ENCODE measurements around the gene GABRB1.

The GABRB1 gene

GRCh38 chr4:47215759-47216158 lies 184.4 kb downstream of the GABRB1 start:
- Mint-ChIP-seq H3K4me1 (no peaks in the 10 kb centered on the region), H3K27me3 (ENCODE audit: low read depth, poor library complexity) (peaks cover 6% of the 10 kb centered on the region), H3K4me3 (no peak overlapping the region), H3K36me3 (ENCODE audit: low read depth) (no peaks in the 10 kb centered on the region), H3K9me3 (no peaks in the 10 kb centered on the region), H3K27ac (no peak overlapping the region)
- DNase-seq, result no peak
- TF ChIP-seq CTCF (IDR thresholded peaks at IDR 0.05), result no peak

GRCh38 chr4:47217291-47217690 lies 185.9 kb downstream of the GABRB1 start:
- Mint-ChIP-seq H3K36me3 (ENCODE audit: low read depth) (no peaks in the 10 kb centered on the region), H3K27ac (no peak overlapping the region), H3K9me3 (no peaks in the 10 kb centered on the region), H3K4me3 (no peak overlapping the region), H3K4me1 (no peaks in the 10 kb centered on the region), H3K27me3 (ENCODE audit: low read depth, poor library complexity) (peaks cover 7% of the 10 kb centered on the region)
- no peak for DNase-seq
- TF ChIP-seq CTCF (IDR thresholded peaks at IDR 0.05), result no peak

GRCh38 chr4:47217884-47218283 lies 186.5 kb downstream of the GABRB1 start:
- peaks cover 7% of the 10 kb centered on the region for H3K27me3 Mint-ChIP-seq (ENCODE audit: low read depth, poor library complexity)
- no peaks in the 10 kb centered on the region for H3K36me3 Mint-ChIP-seq (ENCODE audit: low read depth)
- no peak overlapping the region for H3K4me3 Mint-ChIP-seq
- DNase-seq, result no peak
- no peak for TF ChIP-seq CTCF (IDR thresholded peaks at IDR 0.05)
- no peaks in the 10 kb centered on the region for H3K9me3 Mint-ChIP-seq
- H3K27ac Mint-ChIP-seq, result no peak overlapping the region
- no peaks in the 10 kb centered on the region for H3K4me1 Mint-ChIP-seq

GRCh38 chr4:47218631-47219030 lies 187.3 kb downstream of the GABRB1 start:
- Mint-ChIP-seq H3K27ac (no peak overlapping the region), H3K4me1 (no peaks in the 10 kb centered on the region), H3K27me3 (ENCODE audit: low read depth, poor library complexity) (peaks cover 5% of the 10 kb centered on the region), H3K4me3 (no peak overlapping the region), H3K9me3 (no peaks in the 10 kb centered on the region), H3K36me3 (ENCODE audit: low read depth) (no peaks in the 10 kb centered on the region)
- DNase-seq, result no peak
- no peak for TF ChIP-seq CTCF (IDR thresholded peaks at IDR 0.05)

GRCh38 chr4:47219586-47219985 lies 188.2 kb downstream of the GABRB1 start:
- no peak for TF ChIP-seq CTCF (IDR thresholded peaks at IDR 0.05)
- no peak overlapping the region for H3K4me3 Mint-ChIP-seq
- H3K27ac Mint-ChIP-seq, result no peak overlapping the region
- no peaks in the 10 kb centered on the region for H3K36me3 Mint-ChIP-seq (ENCODE audit: low read depth)
- no peak for DNase-seq
- H3K9me3 Mint-ChIP-seq, result no peaks in the 10 kb centered on the region
- no peaks in the 10 kb centered on the region for H3K4me1 Mint-ChIP-seq
- peaks cover 5% of the 10 kb centered on the region for H3K27me3 Mint-ChIP-seq (ENCODE audit: low read depth, poor library complexity)

- DNase-seq, result no peak
- Mint-ChIP-seq H3K36me3 (ENCODE audit: low read depth) (no peaks in the 10 kb centered on the region), H3K27me3 (ENCODE audit: low read depth, poor library complexity) (peaks cover 5% of the 10 kb centered on the region), H3K27ac (no peak overlapping the region), H3K4me3 (no peak overlapping the region), H3K4me1 (no peaks in the 10 kb centered on the region), H3K9me3 (no peaks in the 10 kb centered on the region)
- no peak for TF ChIP-seq CTCF (IDR thresholded peaks at IDR 0.05)
Measured at GRCh38 chr4:47221721-47222120, 190.4 kb downstream of the GABRB1 start.

Measured in nephron progenitor cell (in vitro differentiated cells).